CD4-positive, CD25-positive, alpha-beta regulatory T cell (primary cell): ENCODE results near the gene MST1. TPM values are rescaled to one million over a fixed set of nuclear protein-coding genes. Genes with fewer than 3 reads are reported as not detected.

Source experiments
- polyA plus RNA-seq, 4 donors: library from polyadenylated mRNA; unstranded; fragments of 300-500 nt; fragmentation: Illumina TruSeq; gene quantifications; one replicate each; pipeline ENCODE4 v1.2.3, GENCODE V29; 2021
- total RNA-seq: library from RNA; stranded (reverse); gene quantifications from one replicate; pipeline ENCODE4 v1.2.3, GENCODE V29; 2022

The MST1 gene
- total and polyA plus RNA-seq, 5 donors from 2014 or later: 0.76 to 4.1 (median 1.1) TPM

Other genes starting within 250 kb of the MST1 start
- 15.7 TPM for gene DAG1, start 219.2 kb downstream of the MST1 start, total RNA-seq
- gene DAG1, start 219.2 kb downstream of the MST1 start, polyA plus RNA-seq: 1 to 10 TPM; 3.2 to 7.0 (median 3.9) TPM
- 0.12 TPM for gene BSN, start 135.0 kb downstream of the MST1 start, total RNA-seq
- gene BSN, start 135.0 kb downstream of the MST1 start, polyA plus RNA-seq: not detected
- gene APEH, start 15.1 kb downstream of the MST1 start, total RNA-seq: 87.7 TPM
- 100 to 1,000 TPM; 126 to 138 (median 135) TPM for gene APEH, start 15.1 kb downstream of the MST1 start, polyA plus RNA-seq
- 47.1 TPM for gene RNF123, start 83 bp upstream of the MST1 start, total RNA-seq
- gene RNF123, start 83 bp upstream of the MST1 start, polyA plus RNA-seq: 10 to 100 TPM in 3 of 4 donors, 1 to 10 TPM in 1; 9.8 to 16.6 (median 12.6) TPM
- not detected for gene AMIGO3, start 30.2 kb upstream of the MST1 start, total RNA-seq
- 1 to 10 TPM in 3 of 4 donors, under 1 TPM in 1; 0.53 to 1.5 (median 1.1) TPM for gene AMIGO3, start 30.2 kb upstream of the MST1 start, polyA plus RNA-seq
- gene GMPPB, start 34.5 kb upstream of the MST1 start, total RNA-seq: 32.1 TPM
- gene GMPPB, start 34.5 kb upstream of the MST1 start, polyA plus RNA-seq: 10 to 100 TPM; 14.7 to 29.7 (median 16.9) TPM
- 61.5 TPM for gene IP6K1, start 97.1 kb upstream of the MST1 start, total RNA-seq
- gene IP6K1, start 97.1 kb upstream of the MST1 start, polyA plus RNA-seq: 10 to 100 TPM; 31.6 to 39.6 (median 32.2) TPM
- 0.32 TPM for gene CDHR4, start 110.4 kb upstream of the MST1 start, total RNA-seq
- not detected for gene CDHR4, start 110.4 kb upstream of the MST1 start, polyA plus RNA-seq
- 1.2 TPM for gene INKA1, start 113.8 kb upstream of the MST1 start, total RNA-seq
- 1 to 10 TPM in 1 of 4 donors, under 1 TPM in 3; 0.62 to 1.0 (median 0.82) TPM for gene INKA1, start 113.8 kb upstream of the MST1 start, polyA plus RNA-seq
- 201 TPM for gene UBA7, start 124.5 kb upstream of the MST1 start, total RNA-seq
- gene UBA7, start 124.5 kb upstream of the MST1 start, polyA plus RNA-seq: 10 to 100 TPM; 30.6 to 41.8 (median 37.4) TPM
- gene TRAIP, start 167.1 kb upstream of the MST1 start, total RNA-seq: 7.9 TPM
- 1 to 10 TPM in 3 of 4 donors, under 1 TPM in 1; 0.52 to 3.2 (median 1.7) TPM for gene TRAIP, start 167.1 kb upstream of the MST1 start, polyA plus RNA-seq
- not detected for gene CAMKV, start 180.4 kb upstream of the MST1 start, total RNA-seq
- not detected for gene CAMKV, start 180.4 kb upstream of the MST1 start, polyA plus RNA-seq
- gene MST1R, start 214.4 kb upstream of the MST1 start, total RNA-seq: 2.0 TPM
- gene MST1R, start 214.4 kb upstream of the MST1 start, polyA plus RNA-seq: under 1 TPM in 2 of 4 donors, not detected in 2; 0.25 to 0.31 TPM
- gene MON1A, start 240.3 kb upstream of the MST1 start, total RNA-seq: 4.7 TPM
- 10 to 100 TPM; 14.9 to 20.1 (median 19.2) TPM for gene MON1A, start 240.3 kb upstream of the MST1 start, polyA plus RNA-seq